Esophagus muscularis mucosa (tissue), 4 donors: ENCODE data around the gene HIGD1A. TPM values are rescaled to one million over a fixed set of nuclear protein-coding genes. Genes with fewer than 3 reads are reported as not detected.

ENCODE experiments used
- DNase-seq: peaks from one replicate; pipeline ENCODE4 v3.0.0-alpha.2; 2017; ENCODE audit errors: extremely low spot score
- H3K27ac ChIP-seq, 4 donors: fragments of 200-600 bp; sonication (generic); replicated peaks in 1 of 4; 1 replicate in 3 of 4; 2 replicates in 1 of 4; pipeline ENCODE4 v1.5.1; 2016 to 2019; ENCODE audit warnings: mild to moderate bottlenecking in 1 of 4
- H3K27me3 ChIP-seq, 4 donors: fragments of 200-600 bp; sonication (generic); one replicate each; pipeline versions ENCODE4 v1.5.1 to v1.6.0; 2016 to 2019
- H3K36me3 ChIP-seq, 4 donors: fragments of 200-600 bp; sonication (generic); one replicate each; pipeline ENCODE4 v1.5.1; 2016 to 2019
- H3K4me1 ChIP-seq, 4 donors: fragments of 200-600 bp; sonication (generic); one replicate each; pipeline ENCODE4 v1.5.1; 2016 to 2019
- H3K4me3 ChIP-seq, 4 donors: fragments of 200-600 bp; sonication (generic); 1 replicate in 2 of 4; 2 replicates in 2 of 4; pipeline ENCODE4 v1.5.1; 2016 to 2019; ENCODE audit warnings: mild to moderate bottlenecking in 4 of 4, moderate library complexity in 1 of 4
- H3K9me3 ChIP-seq, 4 donors: fragments of 200-600 bp; sonication (generic); 1 replicate in 3 of 4; 2 replicates in 1 of 4; pipeline ENCODE4 v1.5.1; 2016 to 2019
- EP300 ChIP-seq: sonication (generic); formaldehyde crosslinking; IDR thresholded peaks from one replicate; pipeline ENCODE4 v1.6.1; 2017; ENCODE audit warnings: antibody characterized with exemption
- POLR2A ChIP-seq: fragments of 450-650 bp; IDR thresholded peaks from one replicate; pipeline ENCODE4 v1.6.1; 2017; ENCODE audit warnings: antibody characterized with exemption, moderate library complexity, mild to moderate bottlenecking, low read depth
- POLR2AphosphoS5 ChIP-seq, 2 donors: sonication (generic); formaldehyde crosslinking; IDR thresholded peaks; one replicate each; pipeline ENCODE4 v1.6.1; 2017; ENCODE audit warnings: antibody characterized with exemption in 2 of 2
- WGBS: methylation state at CpG from one replicate; pipeline ENCODE4 v1.1.5; 2018; 5-methylcytosine and 5-hydroxymethylcytosine counted together
- intact Hi-C: fragments of 100-400 bp; cut with DNase I; formaldehyde crosslinking; loops from one replicate; pipeline ENCODE4 v1.15.1; 2023
- total RNA-seq, 4 donors: library from RNA; depleted of rRNA; stranded (reverse); fragments of >200 nt; gene quantifications; one replicate each; pipeline versions ENCODE4 v1.1.0 to v1.2.1, GENCODE V29; 2016
- TF ChIP-seq, protein P1 (sequence below), 3 experiments: fragments of 200-600 bp in 2 of 3; fragments of 450-650 bp in 1 of 3; sonication (generic) in 2 of 3; IDR thresholded peaks; one replicate each; pipeline ENCODE4 v1.5.1; 2017 to 2019; ENCODE audit warnings: antibody characterized with exemption in 3 of 3, mild to moderate bottlenecking in 2 of 3, moderate library complexity in 1 of 3

The HIGD1A gene
- total RNA-seq, 4 donors from 2014 or later, result 161 to 407 (median 272) TPM

DNA sequence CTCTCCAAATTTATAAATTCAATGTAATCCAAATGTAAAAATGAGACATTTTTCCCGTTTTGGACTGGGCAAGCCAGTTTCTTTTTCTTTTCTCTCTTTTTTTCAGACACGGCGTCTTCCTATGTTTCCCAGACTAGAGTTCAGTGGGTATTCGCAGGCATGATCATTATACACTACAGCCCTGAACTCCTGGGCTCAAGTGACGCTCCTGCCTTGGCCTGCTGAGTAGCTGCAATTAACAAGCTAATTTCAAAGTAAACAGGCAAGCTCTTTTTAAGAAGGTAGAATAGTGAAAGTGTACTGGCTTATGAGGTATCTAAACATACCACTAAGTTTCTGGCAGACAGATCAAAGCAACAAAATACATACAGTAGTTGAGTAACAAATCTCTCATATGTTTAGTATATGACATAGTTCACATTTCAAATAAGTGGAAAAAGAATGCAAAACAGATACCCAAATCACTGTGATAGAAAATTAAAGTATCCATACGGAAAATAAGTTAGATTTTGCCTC, 13.5 kb downstream of the HIGD1A start:
- WGBS, result 67% methylated on average over 6 of the region's 6 CpGs
- intact Hi-C loops, result no loop called here
- TF ChIP-seq POLR2AphosphoS5 (IDR thresholded peaks at IDR 0.05) (no peak), EP300 (no peak), POLR2A (no peak)
- TF ChIP-seq, protein P1, sequence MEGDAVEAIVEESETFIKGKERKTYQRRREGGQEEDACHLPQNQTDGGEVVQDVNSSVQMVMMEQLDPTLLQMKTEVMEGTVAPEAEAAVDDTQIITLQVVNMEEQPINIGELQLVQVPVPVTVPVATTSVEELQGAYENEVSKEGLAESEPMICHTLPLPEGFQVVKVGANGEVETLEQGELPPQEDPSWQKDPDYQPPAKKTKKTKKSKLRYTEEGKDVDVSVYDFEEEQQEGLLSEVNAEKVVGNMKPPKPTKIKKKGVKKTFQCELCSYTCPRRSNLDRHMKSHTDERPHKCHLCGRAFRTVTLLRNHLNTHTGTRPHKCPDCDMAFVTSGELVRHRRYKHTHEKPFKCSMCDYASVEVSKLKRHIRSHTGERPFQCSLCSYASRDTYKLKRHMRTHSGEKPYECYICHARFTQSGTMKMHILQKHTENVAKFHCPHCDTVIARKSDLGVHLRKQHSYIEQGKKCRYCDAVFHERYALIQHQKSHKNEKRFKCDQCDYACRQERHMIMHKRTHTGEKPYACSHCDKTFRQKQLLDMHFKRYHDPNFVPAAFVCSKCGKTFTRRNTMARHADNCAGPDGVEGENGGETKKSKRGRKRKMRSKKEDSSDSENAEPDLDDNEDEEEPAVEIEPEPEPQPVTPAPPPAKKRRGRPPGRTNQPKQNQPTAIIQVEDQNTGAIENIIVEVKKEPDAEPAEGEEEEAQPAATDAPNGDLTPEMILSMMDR (IDR thresholded peaks at IDR 0.05), result no peak
- no peaks in the 10 kb centered on the region for H3K9me3 ChIP-seq
- H3K4me1 ChIP-seq, result peaks cover 12 to 47% (median 35%) of the 10 kb centered on the region in 4 donors
- H3K36me3 ChIP-seq, result peaks cover 10 to 55% (median 32%) of the 10 kb centered on the region in 4 donors
- no peaks in the 10 kb centered on the region for H3K27me3 ChIP-seq
- DNase-seq, result no peak
- no peak overlapping the region for H3K27ac ChIP-seq
- no peak overlapping the region for H3K4me3 ChIP-seq

DNA sequence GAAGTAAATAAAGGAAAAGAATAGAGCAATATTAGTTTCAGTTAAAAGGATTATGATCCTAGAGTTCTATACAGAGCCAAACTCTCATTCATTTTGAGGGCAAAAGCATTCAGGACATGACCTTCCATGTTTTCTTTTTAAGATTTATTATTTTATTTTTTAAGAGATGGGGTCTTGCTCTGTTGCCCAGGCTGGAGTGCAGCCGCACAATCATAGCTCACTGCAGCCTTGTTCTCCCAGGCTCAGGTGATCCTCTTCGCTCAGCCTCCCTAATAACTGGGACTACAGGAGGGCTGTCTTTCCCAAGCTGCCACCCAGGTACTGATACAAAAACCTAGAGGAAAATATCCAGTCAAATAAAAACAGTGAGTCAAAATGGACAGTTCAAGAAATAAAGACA, 17.7 kb downstream of the HIGD1A start:
- no peaks in the 10 kb centered on the region for H3K9me3 ChIP-seq
- TF ChIP-seq POLR2AphosphoS5 (IDR thresholded peaks at IDR 0.05), result no peak
- no peak for TF ChIP-seq EP300
- TF ChIP-seq POLR2A, result no peak
- TF ChIP-seq, protein P1 (IDR thresholded peaks at IDR 0.05), result no peak
- peaks cover 8 to 72% (median 49%) of the 10 kb centered on the region in 4 donors for H3K4me1 ChIP-seq
- peaks cover 14 to 47% (median 31%) of the 10 kb centered on the region in 4 donors for H3K36me3 ChIP-seq
- no peak overlapping the region for H3K4me3 ChIP-seq
- H3K27ac ChIP-seq, result no peak overlapping the region
- intact Hi-C loops, result no loop called here
- H3K27me3 ChIP-seq, result no peaks in the 10 kb centered on the region
- 100% methylated on average over 2 of the region's 2 CpGs for WGBS
- no peak for DNase-seq

DNA sequence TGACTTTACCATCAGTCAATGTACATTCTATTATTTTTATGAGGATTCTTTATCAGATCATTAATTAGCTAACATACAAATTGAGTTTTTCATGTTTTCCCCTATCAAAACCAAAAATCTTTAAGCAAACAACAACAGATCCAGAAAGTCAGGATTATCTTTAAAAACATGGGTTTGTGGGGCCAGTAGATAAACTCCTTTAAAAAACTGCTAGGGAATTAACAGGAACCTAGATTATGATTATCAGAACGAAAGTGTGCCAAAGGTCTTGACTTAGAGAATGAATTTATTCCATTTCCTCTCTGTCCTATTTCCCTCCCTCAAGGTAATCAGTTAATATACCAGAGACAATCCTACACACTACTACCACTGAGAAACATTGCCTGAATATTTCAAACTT, 18.1 kb downstream of the HIGD1A start:
- Histone ChIP-seq H3K27me3 (no peaks in the 10 kb centered on the region), H3K9me3 (no peaks in the 10 kb centered on the region), H3K4me3 (no peak overlapping the region), H3K36me3 (peaks cover 14 to 46% (median 31%) of the 10 kb centered on the region in 4 donors), H3K27ac (no peak overlapping the region), H3K4me1 (peaks cover 8 to 72% (median 51%) of the 10 kb centered on the region in 4 donors)
- 68% methylated on average over 1 of the region's 1 CpG for whole genome bisulfite sequencing
- DNase-seq, result no peak
- intact Hi-C loops, result no loop called here
- TF ChIP-seq POLR2A, result no peak
- TF ChIP-seq POLR2AphosphoS5 (IDR thresholded peaks at IDR 0.05), result no peak
- TF ChIP-seq, protein P1 (IDR thresholded peaks at IDR 0.05), result no peak
- TF ChIP-seq EP300, result no peak

DNA sequence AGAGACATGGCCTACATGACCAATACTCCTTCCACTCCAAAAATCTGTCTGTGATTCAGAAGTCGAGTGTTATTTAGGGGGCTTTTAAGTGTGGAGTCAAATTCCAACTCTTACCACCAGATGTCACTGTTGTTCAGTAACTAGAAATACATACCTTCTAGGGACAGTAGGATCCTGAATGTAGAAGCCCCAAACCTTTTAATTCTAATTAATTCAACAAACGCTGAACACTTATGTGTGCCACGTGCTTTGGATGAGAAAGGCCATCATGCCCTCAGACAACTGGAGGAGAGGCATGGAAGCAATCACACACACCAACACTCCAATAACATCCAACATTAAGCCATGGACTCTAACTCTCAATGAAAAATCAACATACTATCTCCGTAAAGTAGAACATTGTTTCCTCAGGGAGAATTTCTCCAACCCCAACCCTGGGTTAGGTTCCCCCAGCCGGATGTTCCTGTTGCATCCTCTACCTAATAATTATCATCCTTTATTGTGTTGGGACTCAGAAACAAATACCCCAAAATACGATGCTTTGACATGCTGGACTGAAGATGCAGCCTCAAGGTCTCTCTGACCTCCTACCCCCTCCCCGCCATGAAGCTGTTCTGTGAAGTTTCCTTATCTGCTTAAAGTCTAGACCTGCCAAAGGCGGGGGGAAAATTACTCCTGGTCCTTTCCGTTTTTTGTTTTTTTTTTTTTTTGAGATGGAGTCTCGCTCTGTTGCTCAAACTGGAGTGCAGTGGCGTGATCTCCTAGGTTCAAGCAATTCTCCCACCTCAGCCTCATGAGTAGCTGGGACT, 23.2 kb downstream of the HIGD1A start:
- peaks cover 23 to 88% (median 73%) of the 10 kb centered on the region in 4 donors for H3K4me1 ChIP-seq

More for the DNA sequence above, 23.2 kb downstream of the HIGD1A start:
- TF ChIP-seq EP300 (no peak), POLR2AphosphoS5 (IDR thresholded peaks at IDR 0.05) (peak in 1 of 2 donors; percentile 33), POLR2A (no peak)
- TF ChIP-seq, protein P1 (IDR thresholded peaks at IDR 0.05), result peak; percentile 86 to 91 (median 87)
- no peak for DNase-seq
- intact Hi-C loops, result loop anchor here (1.0 to 2.0 kb wide), 2 partner anchors 48 to 100 kb away; no protein-coding TSS in a partner anchor
- H3K9me3 ChIP-seq, result no peaks in the 10 kb centered on the region
- peak overlapping the region; percentile 76 to 85 (median 79) for H3K27ac ChIP-seq
- no peak overlapping the region for H3K4me3 ChIP-seq
- WGBS, result 58% methylated on average over 11 of the region's 11 CpGs
- no peaks in the 10 kb centered on the region for H3K27me3 ChIP-seq
- peaks cover 6 to 26% (median 15%) of the 10 kb centered on the region in 4 donors for H3K36me3 ChIP-seq
